HG03095 (cell line): ENCODE measurements around the gene SLC25A21.

Experiments used
- ATAC-seq: cut with Tn5 transposase; IDR thresholded peaks from one replicate; pipeline ENCODE4 v1.9.1; 2021; ENCODE audit warnings: moderate library complexity; ENCODE audit not compliant: unreplicated experiment

The SLC25A21 gene

GRCh38 chr14:36949371-36949770, 223.0 kb downstream of the SLC25A21 start:
- no peak for ATAC-seq

- ATAC-seq, result no peak
Observed at GRCh38 chr14:36948157-36948859, 224.1 kb downstream of the SLC25A21 start.

GRCh38 chr14:36947362-36947761, 225.0 kb downstream of the SLC25A21 start:
- no peak for ATAC-seq

GRCh38 chr14:36946872-36947271, 225.5 kb downstream of the SLC25A21 start:
- no peak for ATAC-seq

GRCh38 chr14:36944307-36945010, 227.9 kb downstream of the SLC25A21 start:
- no peak for ATAC-seq

GRCh38 chr14:36942522-36943245, 229.7 kb downstream of the SLC25A21 start:
- ATAC-seq, result no peak

- peak; percentile 79 for ATAC-seq
Observed at GRCh38 chr14:36941783-36942521, 230.5 kb downstream of the SLC25A21 start.

- ATAC-seq, result no peak
Observed at GRCh38 chr14:36940476-36940875, 231.9 kb downstream of the SLC25A21 start.

GRCh38 chr14:36939265-36939664, 233.1 kb downstream of the SLC25A21 start:
- ATAC-seq, result no peak

- ATAC-seq, result no peak
Observed at GRCh38 chr14:36938678-36939077, 233.7 kb downstream of the SLC25A21 start.

- ATAC-seq, result no peak
Observed at GRCh38 chr14:36935976-36936678, 236.3 kb downstream of the SLC25A21 start.

GRCh38 chr14:36934304-36934703, 238.1 kb downstream of the SLC25A21 start:
- no peak for ATAC-seq

- ATAC-seq, result no peak
Observed at GRCh38 chr14:36931791-36932190, 240.6 kb downstream of the SLC25A21 start.

GRCh38 chr14:36928432-36928831, 244.0 kb downstream of the SLC25A21 start:
- ATAC-seq, result no peak

GRCh38 chr14:36925094-36925493, 247.3 kb downstream of the SLC25A21 start:
- ATAC-seq, result no peak

GRCh38 chr14:36916668-36917067, 255.7 kb downstream of the SLC25A21 start:
- ATAC-seq, result no peak

GRCh38 chr14:36915081-36915480, 257.3 kb downstream of the SLC25A21 start:
- no peak for ATAC-seq

GRCh38 chr14:36910578-36910977, 261.8 kb downstream of the SLC25A21 start:
- no peak for ATAC-seq

GRCh38 chr14:36905272-36905888, 267.0 kb downstream of the SLC25A21 start:
- ATAC-seq, result no peak

- ATAC-seq, result no peak
Observed at GRCh38 chr14:36901861-36902260, 270.5 kb downstream of the SLC25A21 start.
